M059J (cell line): ENCODE measurements around the gene ANKRD22. TPM values are rescaled to one million over a fixed set of nuclear protein-coding genes. Genes with fewer than 3 reads are reported as not detected.

Experiments
- DNase-seq: peaks from one replicate; pipeline ENCODE4 v3.0.0-alpha.2; 2012; ENCODE audit warnings: low read depth
- total RNA-seq: library from RNA; depleted of rRNA; stranded (reverse); fragments of >200 nt; shearing (Covaris generic); gene quantifications from 2 replicates; pipeline ENCODE4 v1.2.3, GENCODE V29; 2014; rRNA removed

The ANKRD22 gene
- total RNA-seq, 1 experiment from 2014 or later: not detected

DNA sequence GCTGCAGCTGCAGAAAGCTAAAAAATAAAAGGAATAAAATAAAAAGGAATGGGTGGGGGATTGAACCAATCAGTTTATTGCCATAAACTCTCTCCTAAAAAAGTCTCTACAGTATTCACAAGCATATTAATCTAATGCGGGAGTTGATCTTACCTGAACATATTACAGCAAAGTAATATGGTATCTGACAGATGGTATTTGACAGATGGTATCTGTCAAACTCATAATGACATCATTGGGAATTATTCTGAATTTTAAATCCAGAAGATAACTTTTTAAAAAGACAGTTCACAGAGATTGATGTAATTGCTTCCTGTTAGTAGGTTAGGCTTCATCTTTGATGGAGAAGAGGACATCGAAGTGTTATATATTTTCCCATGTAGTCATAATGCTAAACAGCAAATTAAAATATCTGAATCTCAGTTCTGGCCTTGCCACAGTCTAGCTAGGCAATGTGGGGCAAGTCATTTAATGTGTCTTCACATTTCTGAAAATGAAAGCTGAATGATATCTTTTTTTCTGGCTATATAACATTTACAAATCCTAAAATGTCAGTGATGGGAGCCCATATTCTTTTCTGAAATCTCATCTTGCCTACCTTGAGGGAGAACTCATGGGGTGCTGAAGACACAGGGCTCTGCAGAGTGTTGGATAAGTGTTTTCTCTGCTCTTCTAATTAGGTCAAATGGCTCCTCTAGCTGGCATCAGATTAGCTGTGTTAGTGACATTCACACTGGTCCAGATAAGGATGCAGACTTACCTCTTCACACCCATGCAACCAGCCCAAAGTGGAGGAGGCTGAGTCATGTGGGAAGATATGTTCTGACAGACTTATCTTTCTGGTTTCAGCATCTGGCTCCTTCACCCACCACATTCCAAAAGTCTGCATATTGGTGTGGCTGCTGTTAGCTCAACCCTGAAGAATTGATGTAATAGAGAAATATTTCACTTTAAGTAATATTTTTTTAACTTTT, 51.2 kb downstream of the ANKRD22 start:
- peak; percentile 23 for DNase-seq

DNA sequence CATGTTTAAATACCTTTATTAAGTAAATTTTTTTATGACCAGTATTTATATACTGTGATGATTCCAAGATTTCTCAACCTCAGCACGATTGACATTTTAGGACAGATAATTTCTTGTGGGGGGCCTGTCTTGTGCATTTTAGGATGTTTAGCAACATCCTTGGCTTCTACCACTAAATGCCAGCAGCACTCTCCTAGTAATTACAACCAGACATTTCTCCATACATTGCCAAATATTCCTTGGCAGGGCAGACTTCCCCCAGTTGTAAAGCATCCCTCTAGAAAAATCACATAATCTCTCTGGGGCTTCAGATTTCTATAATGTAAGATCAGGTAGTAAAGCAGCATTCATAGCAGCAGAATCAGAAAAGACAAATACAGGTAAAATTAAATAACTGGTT, 56.9 kb downstream of the ANKRD22 start:
- DNase-seq: no peak

DNA sequence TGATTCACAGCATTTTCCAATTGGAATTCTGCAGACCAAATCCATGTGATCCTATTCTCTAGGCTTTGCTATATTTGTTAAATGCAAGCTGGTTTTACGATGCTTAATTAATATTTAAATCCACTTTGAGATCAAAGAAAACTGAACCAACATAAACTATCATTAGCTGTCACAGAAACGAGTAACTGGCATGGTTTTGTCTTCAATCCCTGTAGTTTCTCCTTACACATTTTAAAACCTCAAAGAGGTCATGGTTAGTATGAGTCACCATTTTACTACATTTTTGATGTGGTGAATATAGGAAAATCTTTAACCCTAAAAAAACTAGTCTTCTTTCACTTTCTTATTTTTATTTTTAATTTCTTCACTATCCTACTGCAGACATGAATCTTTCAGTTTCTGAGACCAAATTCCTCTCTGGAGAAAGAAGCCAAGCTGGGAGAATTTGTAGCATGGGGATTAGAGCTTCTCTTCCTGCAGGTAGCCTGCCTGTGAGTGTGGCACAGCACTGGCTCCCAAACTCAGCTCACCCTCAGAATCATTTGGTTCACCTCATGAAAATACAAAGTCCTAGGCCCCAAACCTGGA, 57.8 kb downstream of the ANKRD22 start:
- DNase-seq: peak; percentile 83

DNA sequence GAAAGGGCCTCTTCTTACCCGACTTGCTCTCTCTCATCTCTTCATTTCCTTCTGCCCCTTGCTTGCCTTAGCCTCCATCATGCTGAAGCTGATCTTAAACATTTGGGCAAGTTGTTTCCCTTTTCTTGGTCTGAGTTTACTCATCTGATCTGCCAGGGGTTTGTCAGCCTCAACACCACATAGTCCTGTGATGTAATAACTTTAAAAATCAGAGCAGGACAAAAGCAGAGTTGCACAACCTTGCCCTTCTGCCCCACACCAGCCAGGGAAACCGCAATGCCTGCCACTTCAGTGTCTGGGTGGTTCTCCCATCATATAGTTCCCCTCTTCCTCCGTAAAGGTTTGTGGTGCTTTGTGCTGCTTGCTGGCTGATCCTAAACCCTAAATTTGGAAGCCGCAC, 59.0 kb downstream of the ANKRD22 start:
- peak; percentile 83 for DNase-seq

DNA sequence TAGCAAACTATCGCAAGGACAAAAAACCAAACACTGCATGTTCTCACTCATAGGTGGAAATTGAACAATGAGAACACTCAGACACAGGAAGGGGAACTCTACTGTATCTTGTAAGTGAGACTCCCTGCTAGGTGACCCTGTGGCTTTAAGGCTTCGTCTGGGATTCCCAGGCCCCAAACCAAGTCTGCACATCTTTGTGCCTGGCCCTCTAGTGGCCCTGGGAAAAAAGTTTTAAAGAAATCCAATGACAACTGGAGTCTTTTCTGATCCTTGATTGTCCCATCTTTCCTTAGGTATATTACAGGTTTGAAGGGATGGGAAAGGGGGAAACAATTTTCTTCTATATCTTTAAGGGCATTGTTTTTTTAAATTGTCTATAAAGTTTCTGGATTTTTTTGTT, 59.7 kb downstream of the ANKRD22 start:
- peak; percentile 44 for DNase-seq

DNA sequence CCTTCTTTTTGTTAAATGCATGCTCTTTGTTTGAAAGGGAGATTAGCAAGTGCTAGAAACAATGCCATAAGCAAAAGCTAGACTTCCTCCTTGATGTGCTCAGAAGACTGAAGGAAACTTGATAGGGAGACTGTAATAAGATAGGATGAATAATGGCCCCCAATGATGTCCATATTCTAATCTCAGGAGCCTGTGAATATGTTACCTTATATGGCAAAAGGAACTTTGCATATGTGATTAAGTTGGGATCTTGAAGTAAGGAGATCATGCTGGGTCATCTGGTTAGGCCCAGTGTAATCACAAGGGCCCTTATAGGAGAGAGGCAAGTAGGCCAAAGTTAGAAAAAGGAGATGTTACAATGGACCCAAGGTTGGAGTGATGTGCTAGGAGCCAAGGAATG, 62.7 kb downstream of the ANKRD22 start:
- no peak for DNase-seq

DNA sequence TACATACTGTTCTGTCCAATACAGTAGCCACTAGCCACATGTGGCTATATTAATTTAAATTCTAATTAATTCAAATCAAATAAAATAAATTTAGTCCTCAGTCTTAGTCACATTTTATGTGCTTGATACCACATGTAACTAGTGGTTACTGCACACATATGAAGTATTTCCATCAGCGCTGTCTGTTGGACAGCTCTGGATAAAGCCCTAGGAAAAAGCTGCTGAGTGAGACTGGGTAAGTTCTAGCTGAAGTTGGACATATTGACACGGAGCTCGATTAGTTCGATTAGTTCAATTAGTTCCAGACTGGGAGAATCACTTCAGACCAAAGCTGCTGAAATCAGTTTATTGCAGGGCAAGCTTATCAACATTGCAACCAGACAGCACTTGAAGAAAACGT, 64.2 kb downstream of the ANKRD22 start:
- no peak for DNase-seq

DNA sequence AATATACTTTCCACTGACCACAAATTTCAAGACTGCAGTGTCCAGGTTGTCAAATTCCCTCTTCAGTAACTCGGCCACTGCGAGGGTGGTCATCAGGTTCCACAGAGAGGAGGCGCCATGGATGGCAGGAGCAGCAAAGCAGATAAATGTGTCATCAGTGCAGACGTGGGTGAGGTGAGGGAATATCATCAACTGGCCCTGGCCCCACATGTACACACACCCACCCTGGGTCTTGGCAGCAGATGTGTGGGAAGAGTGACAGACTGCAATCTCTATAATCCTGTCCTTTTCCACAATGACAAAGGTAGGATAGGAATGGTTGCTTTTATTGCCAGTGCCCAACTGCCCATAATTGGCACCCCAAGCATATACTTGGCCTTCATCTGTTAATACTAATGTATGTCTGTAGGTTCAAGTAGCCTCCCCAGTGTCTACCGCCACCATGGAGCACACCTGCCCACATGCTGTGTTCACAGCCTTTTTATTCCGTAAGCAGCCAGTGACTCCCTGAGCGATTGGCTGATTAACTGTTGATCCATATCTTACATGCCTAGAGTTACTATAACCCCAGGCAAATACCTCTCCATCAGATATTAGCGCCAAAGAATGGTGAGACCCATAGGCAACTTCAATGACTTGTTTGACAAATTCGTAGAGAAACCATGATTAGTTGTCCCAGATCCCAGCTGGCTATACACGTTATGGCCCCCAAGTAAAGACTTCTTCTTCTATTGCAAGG, 65.4 kb downstream of the ANKRD22 start:
- DNase-seq: no peak

DNA sequence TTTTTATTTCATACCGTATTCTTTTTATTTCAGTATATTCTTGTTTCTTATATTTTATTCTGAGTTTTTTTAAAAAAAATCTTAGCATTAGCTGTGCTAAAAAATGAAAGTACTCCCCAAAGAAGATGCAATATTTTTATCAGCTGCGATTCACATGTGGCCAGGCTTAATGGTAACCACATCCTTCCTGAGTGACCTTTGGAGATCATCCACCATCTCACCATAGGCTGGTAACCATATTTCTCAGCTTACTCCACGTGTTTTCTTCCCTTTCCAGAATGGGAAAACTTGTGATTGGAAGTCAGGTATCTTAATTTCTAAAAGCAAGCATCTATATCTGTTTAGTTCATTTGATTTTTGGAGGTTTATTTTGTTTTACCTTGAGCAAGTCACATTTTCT, 67.9 kb downstream of the ANKRD22 start:
- peak; percentile 39 for DNase-seq

DNA sequence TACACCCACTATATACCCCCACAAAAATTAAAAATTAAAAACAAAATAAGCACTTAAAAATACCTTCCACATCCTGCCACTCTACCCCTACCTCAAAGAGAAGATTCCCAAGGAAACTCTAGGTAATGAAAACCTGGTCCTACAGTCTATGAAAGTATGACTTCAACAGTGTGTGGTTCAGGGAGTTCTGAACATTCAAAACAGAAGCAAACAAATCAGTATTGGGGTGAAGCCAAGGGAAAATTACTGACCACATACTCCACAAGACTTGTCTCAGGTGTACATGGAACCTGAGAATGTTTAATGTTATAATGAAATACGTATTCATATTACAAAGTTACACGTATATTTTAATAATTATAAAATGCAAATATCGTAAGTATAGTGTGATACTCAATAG, 69.4 kb downstream of the ANKRD22 start:
- no peak for DNase-seq

DNA sequence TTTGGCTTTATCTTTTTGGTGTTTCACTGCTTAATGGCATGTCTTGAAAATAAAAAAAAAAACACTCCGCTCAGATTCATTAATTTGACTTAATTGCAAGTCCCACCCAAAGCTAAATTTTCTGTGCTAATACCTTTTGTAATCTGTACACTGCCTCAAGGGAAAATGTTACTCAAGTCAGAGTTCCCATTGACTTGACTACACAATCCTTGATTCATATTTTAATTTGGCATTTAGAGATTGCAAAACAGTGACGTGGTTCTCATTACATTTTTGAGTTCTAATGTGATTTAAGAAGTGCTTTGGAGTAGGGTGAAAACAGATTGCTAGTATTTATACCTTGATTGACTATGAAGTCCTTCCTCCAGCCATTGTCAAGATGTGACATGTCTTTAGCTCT, 70.4 kb downstream of the ANKRD22 start:
- no peak for DNase-seq

Other genes with a start within 250 kb of the ANKRD22 start
- gene LIPF, start 187.4 kb downstream of the ANKRD22 start, total RNA-seq: not detected in 2 replicates
- gene LIPK, start 145.6 kb downstream of the ANKRD22 start, total RNA-seq: not detected in 2 replicates
- gene LIPN, start 91.8 kb downstream of the ANKRD22 start, total RNA-seq: not detected in 2 replicates
- gene LIPM, start 49.1 kb downstream of the ANKRD22 start, total RNA-seq: not detected in 2 replicates
- gene STAMBPL1, start 28.4 kb upstream of the ANKRD22 start, total RNA-seq: 18.2 and 22.8 TPM in 2 replicates
- 79.1 and 99.1 TPM in 2 replicates for gene ACTA2, start 100.9 kb upstream of the ANKRD22 start, total RNA-seq
- 11.5 and 21.2 TPM in 2 replicates for gene FAS, start 139.0 kb upstream of the ANKRD22 start, total RNA-seq